Measurements from ENCODE around the gene DNHD1. TPM values are rescaled to one million over a fixed set of nuclear protein-coding genes. Genes with fewer than 3 reads are reported as not detected.
"Not testable (repeated sequence)": the region's sequence is repeated elsewhere in the genome, so short reads cannot be mapped to it uniquely, and the experiment has no call there.

The DNHD1 gene
- total and polyA plus RNA-seq, 5 donors, result 5.4 to 10.9 (median 7.0) TPM

DNA sequence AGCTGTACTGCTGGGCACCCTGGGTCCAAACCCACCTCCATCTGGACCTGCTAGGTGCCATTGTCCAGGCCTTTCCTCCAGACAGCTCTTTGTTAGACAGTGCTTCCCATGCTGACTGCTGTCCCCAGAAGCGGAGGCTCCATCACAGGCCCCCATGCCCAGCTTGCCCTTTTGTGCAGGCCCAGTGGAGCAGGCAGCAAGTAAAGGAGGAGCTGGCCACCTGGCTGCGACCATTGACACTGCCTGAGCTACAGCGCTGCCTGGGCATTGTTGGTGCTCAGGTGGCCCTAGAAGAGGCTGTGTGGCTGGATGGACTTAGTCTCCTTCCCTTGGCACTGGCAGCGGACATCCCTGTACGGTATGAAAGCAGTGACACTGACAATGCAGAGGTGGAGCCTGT lies 1.5 kb downstream of the DNHD1 start:
- Histone ChIP-seq H3K27me3 (ENCODE audit: control insufficient read depth, insufficient read depth) (no peaks in the 10 kb centered on the region), H3K9me3 (ENCODE audit: control insufficient read depth, low read length) (no peaks in the 10 kb centered on the region), H3K4me3 (ENCODE audit: low read length) (no peak overlapping the region), H3K27ac (ENCODE audit: low read length) (no peak overlapping the region), H3K4me1 (ENCODE audit: control insufficient read depth, insufficient read depth, low read length) (peaks cover 3% of the 10 kb centered on the region)
- ATAC-seq, result no peak
- peak in 1 of 3 donors; percentile 51 for DNase-seq
- WGBS, result 93% methylated on average over 5 of the region's 5 CpGs
- intact Hi-C loops (cut with DNase I), result no loop called here

DNA sequence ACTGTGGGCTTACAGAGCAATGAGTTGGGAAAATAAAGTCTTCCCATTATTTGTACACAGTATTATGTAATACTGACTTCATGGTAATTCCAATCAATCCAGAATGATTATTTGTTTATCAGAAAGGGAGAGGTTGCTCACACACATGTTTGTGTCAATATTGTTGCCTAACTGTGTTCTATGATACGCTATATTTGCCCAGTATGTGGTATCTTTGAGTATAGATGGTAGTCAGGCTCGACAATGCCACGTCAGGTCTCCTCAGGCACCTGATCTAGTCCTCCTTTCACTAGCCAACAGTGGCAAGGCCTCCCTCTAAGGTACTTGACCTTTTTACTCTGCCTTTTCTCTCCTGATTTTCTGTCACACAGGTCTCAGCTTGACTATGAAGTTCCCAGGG lies 5.3 kb downstream of the DNHD1 start:
- no peak overlapping the region for H3K4me3 ChIP-seq (ENCODE audit: low read length)
- intact Hi-C loops (cut with DNase I), result loop anchor here in 2 of 4 donors (5.0 to 10.0 kb wide), 2 partner anchors 58 to 125 kb away; partner anchors contain the start of gene HPX (in 2 of the 2)
- H3K27ac ChIP-seq (ENCODE audit: low read length), result no peak overlapping the region
- no peaks in the 10 kb centered on the region for H3K4me1 ChIP-seq (ENCODE audit: control insufficient read depth, insufficient read depth, low read length)
- H3K9me3 ChIP-seq (ENCODE audit: control insufficient read depth, low read length), result no peaks in the 10 kb centered on the region
- H3K27me3 ChIP-seq (ENCODE audit: control insufficient read depth, insufficient read depth), result no peaks in the 10 kb centered on the region
- no peak for DNase-seq
- WGBS, result 94% methylated on average over 3 of the region's 3 CpGs
- ATAC-seq, result no peak

DNA sequence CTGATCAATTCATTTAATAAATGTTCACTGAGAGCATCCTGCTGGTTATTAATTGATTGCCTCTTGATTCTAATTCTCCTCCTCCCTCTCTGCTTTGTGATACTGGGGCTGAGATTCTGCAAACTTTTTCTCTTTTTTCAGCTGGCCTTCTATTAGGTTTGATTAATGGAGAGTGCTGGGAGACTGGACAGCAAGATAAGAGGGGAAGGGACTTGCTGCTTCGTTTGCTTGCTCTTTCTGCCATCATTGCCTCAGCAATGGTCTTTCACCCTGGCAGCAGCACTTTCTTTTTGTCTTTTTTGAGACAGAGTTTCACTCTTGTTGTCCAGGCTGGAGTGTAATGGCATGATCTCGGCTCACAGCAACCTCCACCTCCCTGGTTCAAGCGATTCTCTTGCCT lies 7.1 kb downstream of the DNHD1 start:
- no peak overlapping the region for H3K27ac ChIP-seq (ENCODE audit: low read length)
- H3K4me3 ChIP-seq (ENCODE audit: low read length), result no peak overlapping the region
- H3K9me3 ChIP-seq (ENCODE audit: control insufficient read depth, low read length), result no peaks in the 10 kb centered on the region
- H3K27me3 ChIP-seq (ENCODE audit: control insufficient read depth, insufficient read depth), result no peaks in the 10 kb centered on the region
- no peak for DNase-seq
- no peak for ATAC-seq
- 68% methylated on average over 3 of the region's 3 CpGs for WGBS
- no peaks in the 10 kb centered on the region for H3K4me1 ChIP-seq (ENCODE audit: control insufficient read depth, insufficient read depth, low read length)
- intact Hi-C loops (cut with DNase I), result loop anchor here in 2 of 4 donors (5.0 to 10.0 kb wide), 2 partner anchors 59 to 127 kb away; partner anchors contain the start of gene HPX (in 2 of the 2)

DNA sequence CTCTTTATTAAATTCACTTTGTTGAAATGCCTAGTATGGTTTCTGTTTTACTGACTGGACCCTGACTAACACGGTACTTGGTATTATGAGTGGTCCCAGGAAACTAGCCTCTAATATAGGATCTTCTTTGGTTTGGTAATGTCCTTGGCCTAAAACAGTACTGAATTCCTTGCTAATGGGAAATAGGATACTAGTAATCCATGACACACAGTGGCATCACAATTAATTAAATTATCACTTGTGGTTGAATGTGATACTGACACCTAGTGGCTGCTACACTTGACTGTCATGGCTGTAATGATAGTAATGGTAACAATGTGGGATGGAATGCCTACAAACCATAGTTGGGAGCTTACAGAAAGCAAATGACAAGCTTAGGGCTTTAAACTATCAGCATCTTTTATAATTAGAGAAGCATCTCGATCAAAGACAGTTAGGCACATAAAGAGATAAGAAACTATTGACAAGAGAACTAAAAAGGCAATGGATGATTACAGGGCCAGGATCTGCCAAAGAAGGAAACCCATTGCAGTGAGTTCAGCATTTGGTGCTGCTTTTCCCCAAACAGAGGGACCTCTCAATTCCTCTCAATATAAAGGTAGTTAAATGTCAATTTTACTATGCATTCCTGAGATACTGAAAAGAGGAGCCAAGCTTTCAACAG lies 8.6 kb downstream of the DNHD1 start:
- ATAC-seq (peak; percentile 61 to 75), DNase-seq (no peak)
- Histone ChIP-seq H3K9me3 (ENCODE audit: control insufficient read depth, low read length) (no peaks in the 10 kb centered on the region), H3K4me1 (ENCODE audit: control insufficient read depth, insufficient read depth, low read length) (no peaks in the 10 kb centered on the region), H3K27me3 (ENCODE audit: control insufficient read depth, insufficient read depth) (no peaks in the 10 kb centered on the region), H3K27ac (ENCODE audit: low read length) (no peak overlapping the region), H3K4me3 (ENCODE audit: low read length) (no peak overlapping the region)
- intact Hi-C loops (cut with DNase I), result loop anchor here in 3 of 4 donors (2.0 to 10.0 kb wide), 3 partner anchors 61 to 127 kb away; partner anchors contain the start of gene HPX (in 2 of the 3)
- WGBS, result 51% methylated on average over 2 of the region's 2 CpGs

DNA sequence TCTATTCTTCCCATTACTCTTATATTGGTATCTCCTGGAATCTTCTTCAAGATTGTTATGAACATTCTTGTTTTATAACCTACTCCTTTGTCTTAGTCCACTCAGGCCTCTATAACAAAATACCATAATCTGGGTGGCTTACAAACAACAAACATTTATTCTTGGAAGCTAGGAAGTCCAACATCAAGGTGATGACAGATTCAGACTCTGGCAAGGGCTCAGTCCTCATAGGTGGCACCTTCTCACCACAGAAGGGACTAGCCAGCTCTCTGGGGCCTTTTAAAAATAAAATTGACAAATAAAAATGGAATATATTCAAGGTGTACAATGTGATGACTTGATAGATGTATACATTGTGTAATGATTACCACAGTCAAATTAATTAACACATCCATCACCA lies 19.8 kb downstream of the DNHD1 start:
- ATAC-seq (peak; percentile 32 to 55), DNase-seq (no peak)
- no peaks in the 10 kb centered on the region for H3K9me3 ChIP-seq (ENCODE audit: control insufficient read depth, low read length)
- peaks cover 2% of the 10 kb centered on the region for H3K4me1 ChIP-seq (ENCODE audit: control insufficient read depth, insufficient read depth, low read length)
- H3K4me3 ChIP-seq (ENCODE audit: low read length), result no peak overlapping the region
- no peaks in the 10 kb centered on the region for H3K27me3 ChIP-seq (ENCODE audit: control insufficient read depth, insufficient read depth)
- no peak overlapping the region for H3K27ac ChIP-seq (ENCODE audit: low read length)
- intact Hi-C loops (cut with DNase I), result no loop called here

DNA sequence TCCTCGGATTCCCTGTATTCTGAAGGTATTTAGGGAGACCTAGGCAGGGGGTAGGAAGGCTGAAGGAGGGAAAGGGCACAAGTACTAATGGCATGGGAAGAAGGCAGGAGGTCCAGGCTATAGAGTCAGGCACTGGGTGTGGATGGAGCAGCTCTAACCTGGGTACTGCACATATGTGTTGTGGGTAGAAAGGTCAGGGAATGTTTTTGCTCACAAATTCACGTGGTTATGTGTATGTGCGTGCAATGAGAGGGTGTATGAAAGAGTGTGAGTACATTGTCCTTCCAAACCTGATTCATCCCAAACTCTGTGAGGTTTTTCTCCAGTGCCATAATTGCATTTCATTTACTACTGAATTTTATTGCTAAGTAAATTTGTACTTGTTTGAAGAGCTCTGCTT lies 23.2 kb downstream of the DNHD1 start:
- Histone ChIP-seq H3K9me3 (ENCODE audit: control insufficient read depth, low read length) (no peaks in the 10 kb centered on the region), H3K27me3 (ENCODE audit: control insufficient read depth, insufficient read depth) (no peaks in the 10 kb centered on the region), H3K27ac (ENCODE audit: low read length) (no peak overlapping the region), H3K4me3 (ENCODE audit: low read length) (no peak overlapping the region), H3K4me1 (ENCODE audit: control insufficient read depth, insufficient read depth, low read length) (peaks cover 2% of the 10 kb centered on the region)
- no peak for DNase-seq
- ATAC-seq, result no peak
- 89% methylated on average over 3 of the region's 3 CpGs for WGBS
- intact Hi-C loops (cut with DNase I), result no loop called here

DNA sequence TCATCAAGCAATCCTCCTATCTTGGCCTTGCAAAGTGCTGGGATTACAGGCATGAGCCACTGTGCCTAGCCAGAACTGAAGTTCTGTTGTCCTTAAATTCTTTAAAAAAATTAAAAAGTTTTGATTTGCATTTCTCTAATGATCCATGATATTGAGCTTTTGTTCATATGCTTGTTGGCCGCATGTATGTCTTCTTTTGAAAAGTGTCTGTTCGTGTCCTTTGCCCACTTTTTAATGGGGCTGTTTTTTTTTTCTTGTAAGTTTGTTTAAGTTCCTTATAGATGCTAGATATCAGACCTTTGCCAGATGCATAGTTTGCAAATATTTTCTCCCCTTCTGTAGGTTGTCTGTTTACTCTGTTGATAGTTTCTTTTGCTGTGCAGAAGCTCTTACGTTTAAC lies 24.9 kb downstream of the DNHD1 start:
- DNase-seq; H3K27me3 ChIP-seq (ENCODE audit: control insufficient read depth, insufficient read depth); H3K4me1 ChIP-seq (ENCODE audit: control insufficient read depth, insufficient read depth, low read length); intact Hi-C loops (cut with DNase I); H3K9me3 ChIP-seq (ENCODE audit: control insufficient read depth, low read length); ATAC-seq; H3K27ac ChIP-seq (ENCODE audit: low read length); H3K4me3 ChIP-seq (ENCODE audit: low read length): not testable (repeated sequence)
- 98% methylated on average over 3 of the region's 3 CpGs for WGBS

DNA sequence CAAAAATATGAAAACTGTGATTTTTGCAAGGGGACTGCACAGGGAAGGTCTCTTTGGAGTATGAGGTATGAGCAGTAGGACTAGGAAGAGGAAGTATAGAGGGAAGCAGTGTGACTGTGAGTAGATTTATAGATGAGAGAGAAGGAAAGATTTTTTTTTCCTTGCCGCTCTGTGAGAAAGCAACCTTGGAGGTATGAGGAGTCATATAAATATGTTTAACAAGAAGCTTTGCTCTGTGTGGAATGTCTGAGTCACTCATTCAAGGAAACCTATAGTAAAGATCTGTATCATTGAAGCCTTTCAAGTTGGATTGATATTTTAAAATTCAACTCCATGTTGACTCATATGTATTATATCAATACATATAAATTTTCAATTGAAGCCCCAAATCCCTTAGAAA lies 26.2 kb downstream of the DNHD1 start:
- H3K9me3 ChIP-seq (ENCODE audit: control insufficient read depth, low read length), result no peaks in the 10 kb centered on the region
- DNase-seq (no peak), ATAC-seq (no peak)
- no peaks in the 10 kb centered on the region for H3K4me1 ChIP-seq (ENCODE audit: control insufficient read depth, insufficient read depth, low read length)
- no peak overlapping the region for H3K4me3 ChIP-seq (ENCODE audit: low read length)
- 52% methylated on average over 1 of the region's 1 CpG for WGBS
- H3K27me3 ChIP-seq (ENCODE audit: control insufficient read depth, insufficient read depth), result no peaks in the 10 kb centered on the region
- H3K27ac ChIP-seq (ENCODE audit: low read length), result no peak overlapping the region
- intact Hi-C loops (cut with DNase I), result no loop called here

DNA sequence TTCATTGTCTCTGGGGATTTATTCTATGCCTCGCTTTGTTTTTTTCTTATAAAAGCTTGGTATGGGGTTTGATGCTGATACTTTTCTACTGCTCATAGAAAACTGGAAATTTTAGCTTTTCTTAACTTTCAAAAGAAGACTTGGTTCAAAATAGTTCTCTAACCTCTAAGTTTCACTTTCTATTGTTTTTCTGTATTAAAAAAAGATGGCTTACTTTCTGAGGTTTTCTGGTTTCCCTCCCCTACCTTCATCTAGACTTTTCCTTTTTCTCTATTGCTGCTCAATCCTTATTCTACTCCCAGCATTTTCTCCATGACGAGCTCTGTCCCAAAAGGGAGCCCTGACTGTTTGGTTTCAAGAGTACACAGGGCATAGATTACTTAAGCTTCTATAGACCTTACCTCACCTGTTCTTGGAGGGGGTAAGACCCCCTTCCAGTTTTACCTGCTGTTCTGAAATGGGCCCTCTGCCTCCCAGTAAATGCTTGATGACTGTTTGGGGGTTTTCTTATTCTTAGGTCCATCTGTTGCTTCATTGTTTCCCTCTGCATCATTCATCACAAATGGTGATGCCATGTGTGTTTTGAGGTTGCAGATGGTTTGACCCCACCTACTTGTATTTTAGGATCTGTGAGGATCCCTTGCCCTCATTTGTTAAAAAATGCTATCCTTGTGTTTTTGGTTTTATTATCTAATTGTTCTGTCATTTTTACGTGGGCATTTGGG lies 29.5 kb downstream of the DNHD1 start:
- ATAC-seq (no peak), DNase-seq (no peak)
- Histone ChIP-seq H3K4me1 (ENCODE audit: control insufficient read depth, insufficient read depth, low read length) (no peaks in the 10 kb centered on the region), H3K4me3 (ENCODE audit: low read length) (no peak overlapping the region), H3K27ac (ENCODE audit: low read length) (no peak overlapping the region), H3K27me3 (ENCODE audit: control insufficient read depth, insufficient read depth) (no peaks in the 10 kb centered on the region), H3K9me3 (ENCODE audit: control insufficient read depth, low read length) (no peaks in the 10 kb centered on the region)
- WGBS, result 89% methylated on average over 3 of the region's 3 CpGs
- intact Hi-C loops (cut with DNase I), result loop anchor here in 1 of 4 donors (5.0 kb wide), 1 partner anchor 156 kb away; the partner anchor contains the start of gene MRPL17

DNA sequence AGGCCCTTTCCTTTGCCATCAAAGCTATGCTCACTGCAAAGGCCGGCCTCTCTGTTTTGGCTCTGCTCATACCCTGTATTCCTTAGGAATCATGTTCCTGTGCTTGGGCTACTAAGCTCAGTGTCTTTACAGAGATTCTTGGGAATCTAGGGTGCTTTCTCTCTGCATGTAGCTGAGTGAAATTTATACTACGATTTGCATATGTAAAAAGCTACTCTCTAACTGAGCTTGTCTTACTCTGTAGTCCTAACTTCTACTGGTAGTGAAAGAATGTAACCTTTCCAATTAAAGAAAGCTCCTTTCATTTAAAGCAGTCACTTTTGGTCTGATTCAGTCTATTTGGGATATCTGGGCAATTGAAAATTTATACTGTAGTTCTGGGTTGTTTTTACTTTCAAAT lies 32.2 kb downstream of the DNHD1 start:
- ATAC-seq, result no peak
- no peaks in the 10 kb centered on the region for H3K4me1 ChIP-seq (ENCODE audit: control insufficient read depth, insufficient read depth, low read length)
- no peaks in the 10 kb centered on the region for H3K9me3 ChIP-seq (ENCODE audit: control insufficient read depth, low read length)
- DNase-seq, result no peak
- WGBS, result 87% methylated on average over 2 of the region's 2 CpGs
- H3K27me3 ChIP-seq (ENCODE audit: control insufficient read depth, insufficient read depth), result no peaks in the 10 kb centered on the region
- H3K4me3 ChIP-seq (ENCODE audit: low read length), result no peak overlapping the region
- intact Hi-C loops (cut with DNase I), result loop anchor here in 1 of 4 donors (5.0 kb wide), 1 partner anchor 153 kb away; the partner anchor contains the start of gene MRPL17
- H3K27ac ChIP-seq (ENCODE audit: low read length), result no peak overlapping the region

DNA sequence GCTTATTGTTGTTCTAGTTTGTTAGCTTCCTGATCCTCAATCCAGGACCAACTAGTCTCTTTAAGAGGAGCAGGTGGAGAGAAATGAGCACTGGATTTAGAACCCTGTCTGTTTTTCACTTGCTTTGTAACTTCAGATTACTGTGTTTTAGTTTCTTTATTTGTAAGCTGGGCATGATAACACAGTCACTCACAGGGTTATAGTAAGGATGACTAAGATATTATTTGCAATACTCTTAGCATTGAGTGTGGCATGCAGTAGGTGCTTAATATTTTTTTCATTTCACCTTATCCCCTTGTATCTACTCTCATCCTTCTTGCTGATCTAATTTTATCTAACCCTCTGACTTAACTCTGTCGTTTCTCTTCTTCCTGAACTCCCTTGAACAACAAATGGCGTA lies 33.8 kb downstream of the DNHD1 start:
- no peak overlapping the region for H3K4me3 ChIP-seq (ENCODE audit: low read length)
- intact Hi-C loops (cut with DNase I), result loop anchor here (2.0 to 10.0 kb wide), 4 partner anchors 71 to 176 kb away; partner anchors contain the start of genes ILK (in 1 of the 4), MRPL17 (in 1 of the 4) and RRP8 (in 1 of the 4)
- H3K27me3 ChIP-seq (ENCODE audit: control insufficient read depth, insufficient read depth), result no peaks in the 10 kb centered on the region
- DNase-seq (no peak), ATAC-seq (no peak)
- 92% methylated on average over 2 of the region's 2 CpGs for WGBS
- no peaks in the 10 kb centered on the region for H3K9me3 ChIP-seq (ENCODE audit: control insufficient read depth, low read length)
- no peaks in the 10 kb centered on the region for H3K4me1 ChIP-seq (ENCODE audit: control insufficient read depth, insufficient read depth, low read length)
- H3K27ac ChIP-seq (ENCODE audit: low read length), result no peak overlapping the region
